LNCaP clone FGC (cell line): ENCODE measurements around the gene BCAS4.
"Not testable (repeated sequence)": the region's sequence is repeated elsewhere in the genome, so short reads cannot be mapped to it uniquely, and the experiment has no call there.

Source experiments
- DNase-seq: peaks from one replicate; pipeline ENCODE4 v3.0.0-alpha.2; 2011; ENCODE audit warnings: low read depth
- H3K4me3 ChIP-seq: 2 replicates; pipeline ENCODE4 v1.5.1; 2011; ENCODE audit warnings: mild to moderate bottlenecking, low read depth, low read length, control low read depth
- CTCF ChIP-seq: IDR thresholded peaks from 2 replicates; pipeline ENCODE4 v1.5.1; 2012; ENCODE audit warnings: mild to moderate bottlenecking; ENCODE audit not compliant: control insufficient read depth, insufficient read depth; ENCODE audit errors: extremely low read depth

BCAS4 gene

GRCh38 chr20:50777373-50777772 lies 17.5 kb upstream of the BCAS4 start:
- DNase-seq = no peak
- no peak overlapping the region for H3K4me3 ChIP-seq
- no peak for TF ChIP-seq CTCF

- not testable (repeated sequence) for H3K4me3 ChIP-seq, DNase-seq
Measured at GRCh38 chr20:50778994-50779393, 15.9 kb upstream of the BCAS4 start.

- no peak for TF ChIP-seq CTCF
- H3K4me3 ChIP-seq = no peak overlapping the region
- no peak for DNase-seq
Measured at GRCh38 chr20:50783390-50783789, 11.5 kb upstream of the BCAS4 start.

- H3K4me3 ChIP-seq = no peak overlapping the region
- DNase-seq = no peak
- TF ChIP-seq CTCF = no peak
Measured at GRCh38 chr20:50783903-50784302, 11.0 kb upstream of the BCAS4 start.

- TF ChIP-seq CTCF = no peak
- DNase-seq = no peak
- no peak overlapping the region for H3K4me3 ChIP-seq
Measured at GRCh38 chr20:50784464-50784863, 10.4 kb upstream of the BCAS4 start.

- H3K4me3 ChIP-seq = no peak overlapping the region
- TF ChIP-seq CTCF = no peak
- no peak for DNase-seq
Measured at GRCh38 chr20:50786703-50787102, 8.2 kb upstream of the BCAS4 start.

GRCh38 chr20:50787181-50787580 lies 7.7 kb upstream of the BCAS4 start:
- no peak for DNase-seq

More at GRCh38 chr20:50787181-50787580, 7.7 kb upstream of the BCAS4 start:
- no peak overlapping the region for H3K4me3 ChIP-seq
- TF ChIP-seq CTCF = no peak
